GM10847 (cell line): ENCODE results near the gene PCBP3.

Experiments
- POLR2A ChIP-seq: IDR thresholded peaks from 2 replicates; pipeline ENCODE4 v1.6.1; 2011; ENCODE audit not compliant: insufficient read length; ENCODE audit errors: extremely low read depth

Gene PCBP3

DNA sequence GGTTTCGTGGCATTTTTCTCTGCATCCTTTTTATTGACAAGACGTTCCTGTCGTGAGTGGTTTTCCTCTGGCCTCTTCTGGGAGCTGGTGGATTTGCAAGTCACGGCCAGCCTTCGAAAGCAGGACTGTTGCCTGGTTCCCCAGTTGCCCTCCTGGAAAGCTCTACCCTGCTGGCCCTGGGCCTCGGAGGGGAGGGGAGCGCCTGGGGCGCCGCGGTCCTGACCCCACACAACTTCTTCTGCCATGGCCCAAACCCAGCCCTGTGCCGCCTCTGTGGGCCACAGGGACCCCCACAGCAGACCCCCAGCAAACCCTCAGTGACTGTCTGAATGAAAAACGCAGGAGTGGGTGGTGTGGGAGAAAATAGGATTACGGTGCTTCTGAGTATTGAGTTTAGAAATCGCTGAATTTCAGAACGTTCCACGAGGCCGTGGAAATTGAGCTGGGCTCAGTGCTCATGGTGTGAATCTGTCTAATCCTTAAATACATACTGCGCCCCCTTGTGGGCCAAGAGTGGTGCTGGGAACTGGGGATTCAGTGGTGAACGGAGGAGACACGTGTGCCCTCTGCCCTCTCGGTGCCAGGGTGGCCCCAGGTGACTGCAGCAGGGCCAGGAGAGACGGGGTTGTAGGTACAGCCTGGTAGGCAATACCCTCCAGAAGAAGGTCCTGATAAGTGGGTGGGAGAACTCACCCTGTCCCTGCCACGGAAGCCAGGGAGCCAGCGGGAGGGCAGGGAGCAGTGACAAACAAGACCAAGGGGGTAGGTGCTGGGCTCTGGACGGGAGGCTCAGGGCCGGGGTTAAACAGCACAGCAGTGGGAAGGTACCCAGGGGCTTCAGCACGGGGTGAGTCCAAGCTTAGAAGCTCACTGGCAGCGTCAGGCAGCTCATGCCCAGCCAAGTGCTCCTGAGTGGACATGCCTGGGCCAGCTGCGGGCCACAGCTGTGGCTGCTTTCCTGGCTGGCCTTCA lies 236.9 kb downstream of the PCBP3 start:
- no peak for TF ChIP-seq POLR2A

DNA sequence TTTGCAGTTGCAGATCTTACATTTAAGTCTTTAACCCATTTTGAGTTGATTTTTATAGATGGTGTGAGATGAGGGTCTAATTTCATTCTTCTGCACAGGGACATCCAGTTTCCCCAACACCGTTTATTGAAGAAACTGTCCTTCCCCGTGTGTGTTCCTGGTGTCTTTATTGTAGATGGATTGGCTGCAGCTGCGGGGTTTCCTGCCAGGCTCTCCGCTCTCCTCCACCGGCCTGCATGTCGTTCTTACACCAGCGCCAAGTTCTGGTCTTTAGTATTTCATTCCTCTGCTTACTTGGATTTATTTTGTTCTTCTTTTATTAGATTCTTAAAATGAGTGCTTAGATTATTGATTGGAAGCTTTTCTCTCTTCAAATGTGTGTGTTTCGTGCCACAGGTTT lies 239.1 kb downstream of the PCBP3 start:
- no peak for TF ChIP-seq POLR2A

DNA sequence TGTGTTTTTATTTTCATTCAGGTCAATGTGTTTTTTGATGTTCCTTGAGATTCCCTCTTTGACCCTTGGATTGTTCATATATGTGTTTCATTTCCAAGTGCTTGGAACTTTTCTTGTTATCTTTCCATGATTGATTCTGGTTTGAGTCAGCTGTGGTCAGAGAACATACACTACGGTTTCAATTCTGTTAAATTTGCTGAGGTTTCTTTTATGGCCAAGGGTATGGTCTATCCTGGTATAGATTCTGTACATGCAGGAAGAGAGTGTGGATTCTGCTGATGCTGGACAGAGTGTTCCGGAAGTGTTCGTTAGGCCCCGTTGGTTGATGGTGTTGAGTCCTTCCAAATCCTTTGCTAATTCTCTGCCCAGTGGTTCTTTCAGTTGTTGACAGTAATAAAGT lies 239.6 kb downstream of the PCBP3 start:
- TF ChIP-seq POLR2A, result no peak

DNA sequence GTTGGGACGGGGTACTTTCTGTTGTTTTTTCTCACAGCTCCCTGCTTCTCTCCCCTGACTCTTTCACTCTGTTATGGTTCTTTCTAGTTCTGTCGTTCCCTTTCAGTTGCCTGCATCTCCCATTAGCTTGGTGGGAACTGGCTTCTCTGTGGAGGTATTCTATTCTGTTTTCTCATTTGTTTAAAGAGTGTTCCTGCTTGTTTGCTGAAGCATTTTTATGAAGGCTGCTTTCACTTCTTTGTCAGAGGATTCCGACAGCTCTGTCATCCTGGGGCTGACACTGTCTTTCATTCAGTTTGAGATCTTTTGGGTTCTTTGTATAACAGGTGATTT lies 242.0 kb downstream of the PCBP3 start:
- no peak for TF ChIP-seq POLR2A

DNA sequence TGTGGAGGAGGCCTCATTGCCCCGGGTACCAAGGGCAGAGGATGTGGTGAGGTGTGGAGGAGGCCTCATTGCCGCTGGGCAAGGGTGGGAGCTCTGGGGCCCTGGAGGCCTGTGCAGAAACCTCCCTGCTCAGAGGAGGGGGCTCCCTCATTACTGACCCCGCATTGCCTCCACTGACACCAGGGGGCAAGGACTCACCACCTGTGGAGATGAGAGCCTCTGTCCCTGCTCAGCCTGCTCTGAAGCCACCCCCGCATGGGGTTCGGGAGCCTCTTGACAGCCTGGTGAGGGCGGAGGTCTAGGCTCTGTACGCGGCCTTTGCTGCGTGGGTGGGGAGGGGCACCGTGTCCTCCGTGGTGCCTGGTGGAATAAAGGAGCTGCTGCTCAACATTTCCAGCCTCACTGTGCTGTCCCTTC lies 243.1 kb downstream of the PCBP3 start:
- TF ChIP-seq POLR2A, result no peak

DNA sequence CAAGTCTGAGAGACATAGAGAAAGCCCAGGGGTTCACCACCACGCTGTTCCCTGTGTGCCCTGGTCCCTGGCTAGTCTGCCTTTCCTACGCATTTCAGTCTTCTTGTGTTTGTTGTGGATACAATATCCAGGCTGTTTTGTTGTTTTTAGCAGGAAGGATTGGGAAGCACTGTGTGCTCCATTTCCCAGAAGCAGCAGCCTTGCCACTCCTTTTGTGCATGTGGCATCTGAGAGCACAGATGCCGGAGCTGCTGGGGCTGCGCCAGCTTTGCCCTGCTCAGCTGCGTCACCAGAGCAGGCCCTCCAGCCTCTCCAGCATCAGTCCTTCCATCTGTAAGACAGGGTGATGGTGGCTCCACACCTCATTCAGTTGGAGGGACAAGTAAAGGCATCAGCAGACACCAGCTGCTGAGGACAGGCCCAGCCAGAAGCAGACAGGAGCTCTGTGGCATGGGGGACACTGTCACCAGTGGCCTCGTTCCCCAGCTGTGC lies 243.6 kb downstream of the PCBP3 start:
- TF ChIP-seq POLR2A, result no peak

DNA sequence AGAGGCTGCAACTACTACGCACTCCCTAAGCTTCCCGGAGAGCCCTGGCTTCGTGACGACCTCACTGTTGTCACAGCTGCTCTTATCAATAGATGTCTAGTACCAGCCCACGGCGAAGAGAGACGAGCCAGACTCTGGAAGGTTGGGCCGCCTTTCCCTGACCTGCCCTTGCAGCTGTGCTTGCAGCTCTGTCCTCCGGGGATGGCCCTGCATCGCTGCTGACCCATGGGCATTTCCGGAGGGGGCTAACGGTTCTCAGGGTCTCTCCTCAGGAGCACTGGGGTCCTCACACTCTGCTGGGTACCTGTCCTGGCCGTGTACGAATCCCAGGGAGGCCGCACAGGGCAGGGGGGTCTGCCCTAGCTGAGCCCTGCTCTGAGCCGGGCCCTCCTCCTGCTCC lies 244.3 kb downstream of the PCBP3 start:
- TF ChIP-seq POLR2A, result no peak

DNA sequence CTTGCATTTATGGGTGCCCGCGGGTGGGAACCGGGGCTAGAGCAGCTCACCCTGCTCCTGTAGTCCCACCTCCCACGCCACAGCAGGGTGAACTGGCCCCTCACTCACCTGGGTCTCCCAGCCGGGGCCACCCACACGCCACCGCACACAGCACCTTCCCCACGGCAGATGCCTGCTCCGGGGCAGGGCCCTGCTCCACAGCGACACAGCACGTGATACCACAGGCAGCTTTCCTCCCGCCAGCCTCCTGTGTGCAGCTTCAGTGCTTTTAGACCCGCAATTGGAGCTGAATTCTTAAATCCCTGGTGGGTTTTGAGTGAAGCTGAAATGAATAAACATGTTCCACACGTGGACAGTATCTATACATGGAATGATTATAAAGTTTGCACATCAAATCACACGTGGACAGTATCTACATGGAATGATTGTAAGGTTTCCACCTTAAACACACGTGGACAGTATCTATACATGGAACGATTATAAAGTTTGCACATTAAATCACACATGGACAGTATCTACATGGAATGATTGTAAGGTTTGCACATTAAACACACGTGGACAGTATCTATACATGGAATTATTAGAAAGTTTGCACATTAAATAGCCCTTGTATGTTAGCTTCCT lies 245.0 kb downstream of the PCBP3 start:
- TF ChIP-seq POLR2A, result no peak

DNA sequence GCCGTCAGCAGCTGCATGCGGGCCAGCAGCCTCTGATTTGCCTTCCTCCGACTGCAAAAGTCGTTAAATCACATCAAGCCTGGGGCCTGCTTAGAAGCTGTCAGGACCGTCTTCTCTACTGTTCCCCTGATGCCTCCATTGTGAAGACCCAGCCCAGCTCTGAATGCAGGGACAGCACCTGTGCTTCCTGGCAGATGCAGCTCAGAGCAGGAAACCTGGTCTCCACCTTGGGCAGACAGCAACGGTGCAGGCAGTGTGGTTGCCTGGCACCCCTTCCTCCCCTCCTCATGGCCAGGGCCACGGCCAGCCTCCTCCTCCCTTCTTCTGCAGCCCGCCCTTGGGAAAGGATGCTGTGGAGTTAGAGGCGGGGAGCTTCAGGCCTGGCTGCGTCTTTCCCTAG lies 245.7 kb downstream of the PCBP3 start:
- TF ChIP-seq POLR2A, result no peak

DNA sequence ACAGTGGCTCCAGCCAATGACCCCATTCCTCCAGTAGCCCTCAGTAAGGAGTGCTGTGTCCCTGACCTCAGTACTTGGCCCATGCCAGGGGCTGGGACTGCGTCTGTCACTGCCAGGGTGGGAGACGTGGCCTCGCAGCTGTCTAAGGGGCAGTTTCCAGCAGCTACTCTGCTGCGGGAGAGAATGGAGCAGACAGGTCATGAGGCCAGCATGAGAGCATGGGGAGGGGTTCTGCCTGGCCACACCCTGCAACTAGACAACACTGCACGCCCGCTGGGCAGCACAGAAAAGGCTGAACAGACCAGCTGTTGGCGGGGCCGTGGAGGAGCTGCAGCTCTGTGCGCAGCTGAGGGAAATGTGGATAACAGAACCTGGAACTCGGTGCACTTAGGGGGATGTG lies 246.4 kb downstream of the PCBP3 start:
- no peak for TF ChIP-seq POLR2A

DNA sequence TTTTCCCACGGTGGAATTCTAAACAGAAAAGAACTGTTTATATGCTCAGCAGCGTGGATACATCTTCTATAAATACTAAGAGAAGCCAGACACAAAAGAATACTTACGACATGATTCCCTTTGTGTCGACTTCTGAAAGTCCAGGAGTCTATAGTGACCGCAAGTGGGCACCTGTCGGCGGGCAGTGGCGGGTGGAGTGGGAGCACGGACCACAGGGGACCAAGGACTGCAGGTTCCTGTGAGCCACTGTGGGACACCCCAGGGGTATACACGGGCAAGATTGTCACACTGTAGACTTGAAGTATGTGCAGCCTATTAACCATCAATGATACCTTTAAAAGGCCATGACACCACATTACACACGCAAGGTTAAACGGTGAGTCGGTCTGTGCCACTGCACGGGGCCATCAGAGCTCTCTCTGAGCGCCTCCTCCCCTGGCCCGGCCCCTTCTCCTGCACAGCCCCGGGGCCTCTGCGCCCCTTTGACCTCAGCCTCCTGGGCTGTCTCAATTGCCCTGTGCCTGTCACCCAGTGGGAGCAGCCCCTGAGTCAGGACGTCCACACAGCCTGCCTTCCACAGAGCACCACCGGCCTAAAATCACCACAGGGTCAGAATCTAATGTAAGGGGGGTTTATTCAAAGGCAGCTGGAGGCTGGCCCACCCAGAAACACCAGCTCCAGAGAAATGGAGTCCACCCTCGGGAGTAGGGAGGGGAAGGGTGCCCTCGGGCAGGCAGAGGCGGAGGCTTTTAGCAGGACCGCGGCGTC lies 248.0 kb downstream of the PCBP3 start:
- no peak for TF ChIP-seq POLR2A

DNA sequence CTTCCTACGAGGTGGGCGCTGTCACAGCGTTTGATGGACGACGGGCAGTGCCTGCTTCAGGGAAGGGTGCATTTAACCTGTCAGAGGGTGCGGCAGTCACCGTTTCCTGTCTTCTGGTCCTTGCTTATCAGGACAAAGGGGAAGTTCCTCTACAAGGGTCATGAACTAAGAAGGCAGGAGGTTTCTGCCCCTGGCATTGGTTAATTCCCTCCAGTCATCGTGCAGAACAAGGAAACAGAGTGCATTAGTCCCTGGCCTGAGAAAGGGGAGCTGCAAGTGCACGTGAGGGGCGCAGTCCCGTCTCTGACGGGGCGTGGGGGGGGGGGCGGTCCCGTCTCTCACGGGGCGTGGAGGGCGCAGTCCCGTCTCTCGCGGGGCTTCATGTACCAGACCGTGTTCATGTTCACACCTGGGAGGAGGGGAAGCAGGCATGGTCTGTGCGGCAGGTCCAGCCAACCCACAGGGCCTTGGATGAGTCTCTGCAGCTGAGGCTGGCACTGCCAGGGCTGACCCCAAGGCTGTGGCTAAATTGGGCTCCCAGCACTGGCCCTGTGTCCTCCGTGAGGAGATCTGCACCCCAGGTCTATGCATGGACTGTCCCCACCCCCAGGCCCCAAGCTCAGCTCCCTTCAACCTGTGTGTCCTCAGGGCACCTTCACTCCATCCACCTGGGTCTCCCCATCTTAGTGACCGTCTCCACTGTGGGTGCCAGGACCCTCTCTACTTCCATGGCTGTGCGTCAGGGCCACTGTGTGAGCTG lies 248.8 kb downstream of the PCBP3 start:
- TF ChIP-seq POLR2A, result no peak

DNA sequence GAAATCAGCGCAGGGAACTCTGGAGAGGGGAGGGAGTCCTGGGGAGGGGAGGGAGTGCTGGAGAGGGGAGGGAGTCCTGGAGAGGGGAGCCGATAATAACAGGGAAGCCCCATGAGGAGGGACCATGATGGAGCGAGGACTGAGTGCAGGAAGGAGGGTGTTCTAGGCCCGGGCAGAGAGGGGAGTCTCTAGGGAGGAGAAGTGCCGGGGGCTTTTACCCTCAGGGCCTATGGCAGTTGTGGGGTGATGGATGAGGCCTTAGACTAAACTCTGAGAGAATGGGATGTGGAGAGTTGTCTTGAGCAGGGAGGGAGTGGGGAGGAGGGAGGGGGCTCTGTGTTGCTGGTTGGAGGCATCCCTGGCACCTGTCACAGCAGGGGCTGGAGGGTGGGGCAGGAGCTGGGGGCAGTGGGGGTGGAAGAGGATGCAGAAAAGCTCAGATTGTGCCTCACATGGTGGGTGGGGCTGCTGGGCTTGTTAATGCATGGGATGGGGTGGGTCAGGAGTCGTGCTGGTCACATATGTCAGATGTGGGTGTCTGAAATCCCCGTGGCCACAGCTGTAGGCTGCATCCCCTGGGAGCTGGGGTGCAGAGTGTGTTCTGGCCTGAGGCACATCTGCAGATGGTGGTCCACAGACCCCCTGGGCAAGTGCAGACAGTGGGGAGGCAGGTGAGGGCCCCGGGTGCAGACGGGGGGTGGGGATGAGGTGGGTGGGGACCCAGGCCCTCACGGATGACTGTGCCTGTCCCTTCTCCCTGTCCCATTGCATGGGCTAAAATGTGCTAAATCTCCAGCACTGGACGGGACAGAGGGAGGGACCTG lies 249.6 kb downstream of the PCBP3 start:
- no peak for TF ChIP-seq POLR2A

DNA sequence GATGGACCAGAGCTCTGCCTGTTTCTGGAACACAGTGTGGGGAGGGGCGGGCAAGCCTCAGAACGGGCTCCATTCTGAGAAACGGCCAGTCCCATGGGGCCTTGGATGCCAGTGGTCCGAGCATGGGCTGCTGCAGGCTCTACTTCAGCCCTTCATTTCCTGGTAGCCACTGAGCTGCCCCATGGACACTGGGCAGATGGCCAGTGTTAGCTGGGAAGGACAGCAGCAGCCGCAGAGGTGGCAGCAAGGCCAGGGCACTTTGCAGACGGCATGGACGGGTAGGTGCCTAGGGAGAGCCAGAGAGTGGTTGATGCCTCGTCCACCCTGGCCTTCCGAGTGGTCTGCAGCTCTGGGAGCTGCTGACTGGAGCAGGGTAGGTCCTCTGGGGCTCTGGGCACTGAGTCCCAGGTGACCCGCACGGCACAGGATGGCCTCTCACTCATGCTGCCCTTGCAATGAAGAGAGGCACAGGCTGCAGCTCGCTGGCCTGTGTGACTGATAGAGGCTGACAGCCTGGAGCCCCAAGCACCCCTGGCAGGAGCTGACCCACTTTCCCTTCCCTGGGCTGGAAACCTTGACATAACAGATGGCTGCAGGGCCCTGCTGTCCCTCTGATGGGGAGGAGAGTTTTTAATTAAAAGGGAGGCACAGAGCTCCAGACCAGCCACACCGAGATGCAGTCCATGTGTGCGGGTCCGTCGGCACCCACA lies 250.4 kb downstream of the PCBP3 start:
- TF ChIP-seq POLR2A, result no peak

DNA sequence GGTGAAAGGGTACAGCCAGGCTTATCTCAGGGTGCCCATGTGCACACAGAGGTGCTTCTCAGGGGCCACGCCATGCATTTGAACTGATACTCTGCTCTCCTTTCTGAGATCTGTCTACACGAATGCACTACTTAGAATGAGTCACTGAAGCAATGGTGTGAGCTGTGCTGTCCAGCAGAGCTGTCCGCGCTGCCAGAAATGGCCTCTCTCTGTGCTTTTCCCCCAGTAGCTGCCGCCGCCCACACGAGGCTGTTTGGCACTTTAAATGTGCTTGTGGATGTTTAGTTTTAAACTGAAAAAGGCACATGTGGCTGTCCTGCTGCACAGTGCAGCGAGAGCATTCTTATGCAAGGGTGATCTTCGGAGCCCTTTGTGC lies 250.9 kb downstream of the PCBP3 start:
- no peak for TF ChIP-seq POLR2A
